Measurements from ENCODE around the gene SECISBP2. TPM values are rescaled to one million over a fixed set of nuclear protein-coding genes. Genes with fewer than 3 reads are reported as not detected.

The SECISBP2 gene
- total RNA-seq, 2 experiments from 2014 or later: 42.8 to 45.8 TPM

- CTCF ChIA-PET: no interaction called here
- DNase-seq: no peak
- Mint-ChIP-seq H3K27ac (peak overlapping the region; percentile 25), H3K4me1 (ENCODE audit: low read depth) (peaks cover 13% of the 10 kb centered on the region), H3K9me3 (no peaks in the 10 kb centered on the region), H3K27me3 (ENCODE audit: low read depth) (no peaks in the 10 kb centered on the region), H3K4me3 (no peak overlapping the region), H3K36me3 (ENCODE audit: low read depth) (peaks cover 10% of the 10 kb centered on the region)
- intact Hi-C loops (cut with micrococcal nuclease): no loop called here
These were observed 54.7 kb downstream of the SECISBP2 start for GRCh38 chr9:89372979-89373378.

GRCh38 chr9:89374176-89374575 is 55.9 kb downstream of the SECISBP2 start:
- Mint-ChIP-seq H3K4me1 (ENCODE audit: low read depth) (peaks cover 17% of the 10 kb centered on the region), H3K27me3 (ENCODE audit: low read depth) (no peaks in the 10 kb centered on the region), H3K27ac (peak overlapping the region; percentile 53), H3K4me3 (no peak overlapping the region), H3K36me3 (ENCODE audit: low read depth) (peaks cover 20% of the 10 kb centered on the region), H3K9me3 (no peaks in the 10 kb centered on the region)
- CTCF ChIA-PET: no interaction called here
- intact Hi-C loops (cut with micrococcal nuclease): no loop called here
- DNase-seq: no peak

- peaks cover 28% of the 10 kb centered on the region for H3K36me3 Mint-ChIP-seq (ENCODE audit: low read depth)
- H3K9me3 Mint-ChIP-seq: no peaks in the 10 kb centered on the region
- DNase-seq: peak; percentile 47
- peaks cover 28% of the 10 kb centered on the region for H3K4me1 Mint-ChIP-seq (ENCODE audit: low read depth)
- no peak overlapping the region for H3K4me3 Mint-ChIP-seq
- intact Hi-C loops (cut with micrococcal nuclease): no loop called here
- peak overlapping the region; percentile 78 for H3K27ac Mint-ChIP-seq
- CTCF ChIA-PET: interaction anchor here (0.6 to 1.5 kb wide), 3 partner anchors 18 to 174 kb away, joined by 3 to 5 read pairs (median 4); no protein-coding TSS in a partner anchor
- no peaks in the 10 kb centered on the region for H3K27me3 Mint-ChIP-seq (ENCODE audit: low read depth)
These were observed 57.0 kb downstream of the SECISBP2 start for GRCh38 chr9:89375191-89375760.

GRCh38 chr9:89376286-89376685 is 58.0 kb downstream of the SECISBP2 start:
- peak overlapping the region; percentile 38 for H3K27ac Mint-ChIP-seq
- H3K4me1 Mint-ChIP-seq (ENCODE audit: low read depth): peaks cover 38% of the 10 kb centered on the region
- CTCF ChIA-PET: interaction anchor here (1.5 kb wide), 1 partner anchor 31 kb away, joined by 4 read pairs; no protein-coding TSS in a partner anchor
- no peak overlapping the region for H3K4me3 Mint-ChIP-seq
- no peaks in the 10 kb centered on the region for H3K27me3 Mint-ChIP-seq (ENCODE audit: low read depth)
- no peak for DNase-seq
- intact Hi-C loops (cut with micrococcal nuclease): no loop called here
- H3K36me3 Mint-ChIP-seq (ENCODE audit: low read depth): peaks cover 33% of the 10 kb centered on the region
- no peaks in the 10 kb centered on the region for H3K9me3 Mint-ChIP-seq

GRCh38 chr9:89376741-89377351 is 58.5 kb downstream of the SECISBP2 start:
- DNase-seq: no peak
- H3K27ac Mint-ChIP-seq: peak overlapping the region; percentile 43
- H3K9me3 Mint-ChIP-seq: no peaks in the 10 kb centered on the region
- H3K27me3 Mint-ChIP-seq (ENCODE audit: low read depth): no peaks in the 10 kb centered on the region
- peaks cover 44% of the 10 kb centered on the region for H3K4me1 Mint-ChIP-seq (ENCODE audit: low read depth)
- no peak overlapping the region for H3K4me3 Mint-ChIP-seq
- intact Hi-C loops (cut with micrococcal nuclease): no loop called here
- H3K36me3 Mint-ChIP-seq (ENCODE audit: low read depth): peaks cover 38% of the 10 kb centered on the region
- CTCF ChIA-PET: interaction anchor here (0.9 to 1.2 kb wide), 2 partner anchors 20 to 172 kb away, joined by 3 to 5 read pairs; no protein-coding TSS in a partner anchor

GRCh38 chr9:89377411-89377810 is 59.1 kb downstream of the SECISBP2 start:
- peaks cover 43% of the 10 kb centered on the region for H3K36me3 Mint-ChIP-seq (ENCODE audit: low read depth)
- intact Hi-C loops (cut with micrococcal nuclease): no loop called here
- H3K4me3 Mint-ChIP-seq: no peak overlapping the region
- DNase-seq: no peak
- H3K9me3 Mint-ChIP-seq: no peaks in the 10 kb centered on the region
- H3K27me3 Mint-ChIP-seq (ENCODE audit: low read depth): no peaks in the 10 kb centered on the region
- H3K27ac Mint-ChIP-seq: peak overlapping the region; percentile 30
- CTCF ChIA-PET: interaction anchor here (0.9 to 1.2 kb wide), 2 partner anchors 20 to 171 kb away, joined by 3 to 5 read pairs; no protein-coding TSS in a partner anchor
- peaks cover 49% of the 10 kb centered on the region for H3K4me1 Mint-ChIP-seq (ENCODE audit: low read depth)

- Mint-ChIP-seq H3K4me1 (ENCODE audit: low read depth) (peaks cover 58% of the 10 kb centered on the region), H3K9me3 (no peaks in the 10 kb centered on the region), H3K27ac (peak overlapping the region; percentile 68), H3K4me3 (no peak overlapping the region), H3K36me3 (ENCODE audit: low read depth) (peaks cover 52% of the 10 kb centered on the region), H3K27me3 (ENCODE audit: low read depth) (no peaks in the 10 kb centered on the region)
- CTCF ChIA-PET: interaction anchor here (0.6 kb wide), 1 partner anchor 110 kb away, joined by 4 read pairs; no protein-coding TSS in a partner anchor
- DNase-seq: no peak
- intact Hi-C loops (cut with micrococcal nuclease): no loop called here
These were observed 60.2 kb downstream of the SECISBP2 start for GRCh38 chr9:89378541-89378940.

- CTCF ChIA-PET: interaction anchor here (0.6 to 1.6 kb wide), 2 partner anchors 109 to 170 kb away, joined by 4 to 7 read pairs; no protein-coding TSS in a partner anchor
- H3K9me3 Mint-ChIP-seq: no peaks in the 10 kb centered on the region
- H3K4me3 Mint-ChIP-seq: no peak overlapping the region
- H3K36me3 Mint-ChIP-seq (ENCODE audit: low read depth): peaks cover 55% of the 10 kb centered on the region
- no peak for DNase-seq
- peak overlapping the region; percentile 68 for H3K27ac Mint-ChIP-seq
- peaks cover 62% of the 10 kb centered on the region for H3K4me1 Mint-ChIP-seq (ENCODE audit: low read depth)
- intact Hi-C loops (cut with micrococcal nuclease): no loop called here
- H3K27me3 Mint-ChIP-seq (ENCODE audit: low read depth): no peaks in the 10 kb centered on the region
These were observed 60.7 kb downstream of the SECISBP2 start for GRCh38 chr9:89379031-89379430.

GRCh38 chr9:89379508-89380115 is 61.3 kb downstream of the SECISBP2 start:
- Mint-ChIP-seq H3K36me3 (ENCODE audit: low read depth) (peaks cover 60% of the 10 kb centered on the region), H3K27me3 (ENCODE audit: low read depth) (no peaks in the 10 kb centered on the region), H3K9me3 (no peaks in the 10 kb centered on the region), H3K27ac (peak overlapping the region; percentile 68), H3K4me1 (ENCODE audit: low read depth) (peaks cover 65% of the 10 kb centered on the region), H3K4me3 (no peak overlapping the region)
- CTCF ChIA-PET: interaction anchor here (1.6 kb wide), 1 partner anchor 169 kb away, joined by 7 read pairs; no protein-coding TSS in a partner anchor
- DNase-seq: no peak
- intact Hi-C loops (cut with micrococcal nuclease): no loop called here

GRCh38 chr9:89380437-89381307 is 62.4 kb downstream of the SECISBP2 start:
- Mint-ChIP-seq H3K27me3 (ENCODE audit: low read depth) (no peaks in the 10 kb centered on the region), H3K4me1 (ENCODE audit: low read depth) (peaks cover 62% of the 10 kb centered on the region), H3K4me3 (no peak overlapping the region), H3K9me3 (no peaks in the 10 kb centered on the region), H3K36me3 (ENCODE audit: low read depth) (peaks cover 66% of the 10 kb centered on the region), H3K27ac (peak overlapping the region; percentile 68)
- intact Hi-C loops (cut with micrococcal nuclease): no loop called here
- CTCF ChIA-PET: interaction anchor here (1.6 kb wide), 1 partner anchor 168 kb away, joined by 7 read pairs; no protein-coding TSS in a partner anchor
- no peak for DNase-seq

GRCh38 chr9:89381308-89381609 is 63.0 kb downstream of the SECISBP2 start:
- no peaks in the 10 kb centered on the region for H3K27me3 Mint-ChIP-seq (ENCODE audit: low read depth)

More at GRCh38 chr9:89381308-89381609, 63.0 kb downstream of the SECISBP2 start:
- H3K4me3 Mint-ChIP-seq: no peak overlapping the region
- H3K9me3 Mint-ChIP-seq: no peaks in the 10 kb centered on the region
- intact Hi-C loops (cut with micrococcal nuclease): no loop called here
- H3K27ac Mint-ChIP-seq: peak overlapping the region; percentile 68
- no peak for DNase-seq
- CTCF ChIA-PET: interaction anchor here (1.4 kb wide), 1 partner anchor 168 kb away, joined by 6 read pairs; no protein-coding TSS in a partner anchor
- peaks cover 58% of the 10 kb centered on the region for H3K4me1 Mint-ChIP-seq (ENCODE audit: low read depth)
- H3K36me3 Mint-ChIP-seq (ENCODE audit: low read depth): peaks cover 70% of the 10 kb centered on the region

Data from activated naive CD4-positive, alpha-beta T cell treated with anti-CD3 and anti-CD28 coated beads for 36 hours (primary cell).